SIG-M5 treated with dmso at 0.1 percent for 504 hours (cell line): ENCODE measurements around the gene PPP1R12B.
A peak's percentile ranks its signal among the peaks of the same experiment; 100 is the strongest.
"Not testable (repeated sequence)": the region's sequence is repeated elsewhere in the genome, so short reads cannot be mapped to it uniquely, and the experiment has no call there.

Experiments
- DNase-seq: peaks from one replicate; lab custom pipeline; 2025; ENCODE audit not compliant: unreplicated experiment; lab: John Stamatoyannopoulos, UW

Gene PPP1R12B

GRCh38 chr1:202480640-202481039 is 132.1 kb downstream of the PPP1R12B start:
- DNase-seq: not testable (repeated sequence)

DNA sequence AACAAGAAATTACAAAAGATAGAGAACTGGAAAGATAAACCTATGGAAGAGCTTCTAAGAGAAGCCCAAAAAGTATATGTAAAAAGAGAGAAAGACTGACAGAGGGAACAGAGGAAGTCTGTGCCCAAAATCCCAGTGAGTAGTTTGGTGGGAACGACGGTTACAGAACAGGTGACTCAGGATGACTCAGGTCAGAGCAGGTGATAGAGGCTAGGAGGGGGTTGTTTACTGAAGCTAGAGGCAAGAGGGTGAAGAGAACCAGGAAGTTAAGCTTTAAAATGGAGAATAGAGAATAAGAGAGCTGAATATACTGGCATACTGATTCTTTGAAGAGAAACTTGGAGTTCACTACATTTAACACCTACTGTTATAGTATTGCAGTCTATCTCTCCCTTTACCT is 134.9 kb downstream of the PPP1R12B start:
- peak; percentile 27 for DNase-seq

DNA sequence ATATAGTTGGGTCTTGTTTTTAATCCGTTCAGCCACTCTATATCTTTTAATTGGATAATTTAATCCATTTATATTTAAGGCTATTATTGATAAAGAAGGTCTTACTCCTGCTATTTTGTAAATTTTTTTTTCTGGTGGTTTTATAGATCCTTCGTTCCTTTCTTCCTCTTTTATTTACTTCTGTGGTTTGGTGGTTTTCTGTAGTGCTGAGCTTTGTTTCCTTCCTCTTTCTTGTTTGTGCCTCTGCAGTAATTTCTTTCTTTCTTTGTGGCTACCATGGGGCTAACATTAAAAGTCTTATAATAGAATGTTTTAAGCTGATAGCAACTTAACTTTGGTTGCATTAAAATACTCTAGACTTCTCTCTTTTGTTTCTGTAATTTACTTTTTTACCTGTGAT is 135.5 kb downstream of the PPP1R12B start:
- DNase-seq: peak; percentile 93

DNA sequence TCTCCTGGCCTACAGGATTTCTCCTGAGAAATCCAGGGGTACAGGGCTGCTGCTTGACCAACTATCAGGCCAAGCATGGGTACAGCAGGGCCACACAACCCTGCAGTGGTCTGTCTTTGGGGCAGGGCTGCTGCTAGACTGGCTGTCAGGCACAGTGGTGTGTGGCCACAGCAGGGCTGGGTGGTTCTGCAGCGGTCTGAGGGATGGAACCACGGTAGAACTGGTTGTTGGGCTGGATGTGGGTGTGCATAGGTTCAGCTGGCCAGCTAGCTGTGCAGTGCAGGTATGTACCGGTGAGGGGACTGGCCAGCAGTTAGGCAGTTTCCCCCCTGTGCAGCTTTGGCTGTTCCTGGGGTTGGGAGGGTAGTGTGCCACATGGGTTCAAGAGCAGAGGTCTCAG is 136.3 kb downstream of the PPP1R12B start:
- not testable (repeated sequence) for DNase-seq

- peak; percentile 86 for DNase-seq
These were observed 139.7 kb downstream of the PPP1R12B start for GRCh38 chr1:202488178-202488649.

GRCh38 chr1:202489101-202489500 is 140.6 kb downstream of the PPP1R12B start:
- DNase-seq: not testable (repeated sequence)

GRCh38 chr1:202493112-202493511 is 144.6 kb downstream of the PPP1R12B start:
- DNase-seq: not testable (repeated sequence)

GRCh38 chr1:202498542-202498941 is 150.0 kb downstream of the PPP1R12B start:
- no peak for DNase-seq

- DNase-seq: not testable (repeated sequence)
These were observed 151.5 kb downstream of the PPP1R12B start for GRCh38 chr1:202499997-202500396.

- peak; percentile 48 for DNase-seq
These were observed 152.8 kb downstream of the PPP1R12B start for GRCh38 chr1:202501281-202501680.

DNA sequence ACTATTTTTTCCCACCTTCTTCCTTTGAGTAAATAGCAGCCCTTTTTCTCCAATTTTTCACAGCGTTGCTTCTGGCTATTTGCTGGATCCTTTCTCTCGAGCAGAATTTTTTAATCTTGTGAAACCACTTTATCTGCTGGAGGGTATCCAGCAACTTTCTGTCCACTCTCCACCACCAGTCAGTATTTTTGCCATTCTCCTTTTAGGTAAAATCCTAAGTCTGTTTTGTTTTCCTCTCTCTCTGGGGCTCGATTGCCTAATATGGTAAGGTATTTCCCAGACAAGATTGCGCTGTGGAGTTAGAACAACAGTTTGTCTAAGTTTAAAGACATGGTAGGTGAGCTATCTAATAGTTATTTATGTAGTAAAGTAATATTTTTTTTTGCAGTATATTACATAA is 156.9 kb downstream of the PPP1R12B start:
- no peak for DNase-seq

GRCh38 chr1:202505880-202506575 is 157.5 kb downstream of the PPP1R12B start:
- DNase-seq: not testable (repeated sequence)

GRCh38 chr1:202508863-202509262 is 160.4 kb downstream of the PPP1R12B start:
- not testable (repeated sequence) for DNase-seq

- not testable (repeated sequence) for DNase-seq
These were observed 165.4 kb downstream of the PPP1R12B start for GRCh38 chr1:202513875-202514274.

GRCh38 chr1:202516434-202516877 is 168.0 kb downstream of the PPP1R12B start:
- DNase-seq: no peak

DNA sequence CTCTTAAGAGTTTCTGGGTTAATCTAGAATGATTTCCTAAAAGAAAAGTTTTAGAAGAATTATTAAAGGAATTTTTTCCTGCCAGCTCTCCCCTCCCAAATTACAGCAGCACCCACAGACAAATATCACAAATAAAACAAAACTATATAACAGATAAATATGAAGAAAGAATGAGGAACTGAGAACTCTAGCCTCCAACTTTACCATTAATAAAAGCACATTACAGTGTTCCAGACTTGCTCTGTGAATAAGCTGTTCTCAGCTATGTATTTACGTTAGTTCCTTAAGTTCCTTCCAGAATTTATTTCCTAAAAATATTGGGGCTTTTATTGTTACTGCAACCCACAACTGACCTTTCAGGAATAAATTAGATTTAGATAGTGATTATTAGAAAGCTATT is 168.6 kb downstream of the PPP1R12B start:
- not testable (repeated sequence) for DNase-seq

DNA sequence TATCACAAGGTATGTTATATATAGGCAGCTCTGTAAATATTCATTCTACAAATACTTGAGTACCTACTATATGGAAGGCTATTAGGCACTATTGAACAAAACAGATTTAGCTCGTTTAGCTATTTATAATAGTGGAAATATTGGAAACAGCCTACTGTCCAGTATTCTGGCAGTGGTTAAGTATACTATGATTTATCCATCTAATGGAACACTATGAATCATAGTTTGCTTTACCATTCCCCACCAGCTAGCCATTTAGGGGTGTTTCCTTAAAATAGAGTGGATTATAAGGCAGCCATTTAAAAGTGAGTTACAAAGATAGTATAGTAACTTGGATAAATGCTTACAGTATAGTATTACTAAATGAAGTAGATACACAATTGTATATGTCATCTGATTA is 169.7 kb downstream of the PPP1R12B start:
- not testable (repeated sequence) for DNase-seq

GRCh38 chr1:202518905-202519304 is 170.4 kb downstream of the PPP1R12B start:
- not testable (repeated sequence) for DNase-seq

DNA sequence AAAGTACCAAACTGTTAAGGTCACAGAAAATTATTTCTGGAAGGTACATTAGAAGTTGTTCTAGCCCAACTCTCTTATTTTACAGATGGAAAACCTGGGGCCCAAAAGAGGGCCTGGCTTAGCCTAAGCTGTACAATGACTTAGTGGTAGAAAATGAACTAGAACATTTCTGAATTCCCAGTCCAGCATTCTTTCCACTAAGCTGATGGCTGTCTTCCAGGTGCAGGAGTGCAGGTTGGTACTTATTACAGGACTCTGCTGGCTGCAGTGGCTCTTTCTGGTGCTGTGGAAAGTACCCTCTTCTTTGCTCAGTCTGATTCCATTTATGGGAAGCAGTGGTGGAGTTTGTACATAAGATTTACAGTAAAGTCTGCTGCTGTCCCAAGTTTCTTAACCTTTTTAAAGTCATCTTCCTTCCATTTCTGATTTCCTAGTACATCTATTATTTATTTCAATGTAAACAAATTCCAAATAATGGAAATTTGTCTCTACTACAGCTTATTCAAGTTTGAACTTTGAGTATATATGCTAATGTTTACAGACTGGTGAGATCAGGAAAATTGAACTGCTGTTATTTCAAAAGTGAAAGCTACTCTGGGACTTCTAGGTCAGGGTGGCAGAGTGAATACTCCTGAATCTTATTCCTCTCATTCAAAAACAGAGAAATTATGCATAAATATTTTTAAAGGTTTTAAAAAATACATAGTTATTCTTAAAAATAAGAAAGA is 171.8 kb downstream of the PPP1R12B start:
- DNase-seq: not testable (repeated sequence)

- DNase-seq: not testable (repeated sequence)
These were observed 172.3 kb downstream of the PPP1R12B start for GRCh38 chr1:202520857-202521216.

- not testable (repeated sequence) for DNase-seq
These were observed 173.0 kb downstream of the PPP1R12B start for GRCh38 chr1:202521484-202521883.

- DNase-seq: no peak
These were observed 173.4 kb downstream of the PPP1R12B start for GRCh38 chr1:202521886-202522285.
